HG02840 (cell line): ENCODE results near the gene NXPH1.

ENCODE experiments used
- ATAC-seq: cut with Tn5 transposase; IDR thresholded peaks from one replicate; pipeline ENCODE4 v1.9.1; 2021; ENCODE audit warnings: mild to moderate bottlenecking, moderate library complexity, moderate number of reproducible peaks; ENCODE audit not compliant: unreplicated experiment, low FRiP score

The NXPH1 gene

DNA sequence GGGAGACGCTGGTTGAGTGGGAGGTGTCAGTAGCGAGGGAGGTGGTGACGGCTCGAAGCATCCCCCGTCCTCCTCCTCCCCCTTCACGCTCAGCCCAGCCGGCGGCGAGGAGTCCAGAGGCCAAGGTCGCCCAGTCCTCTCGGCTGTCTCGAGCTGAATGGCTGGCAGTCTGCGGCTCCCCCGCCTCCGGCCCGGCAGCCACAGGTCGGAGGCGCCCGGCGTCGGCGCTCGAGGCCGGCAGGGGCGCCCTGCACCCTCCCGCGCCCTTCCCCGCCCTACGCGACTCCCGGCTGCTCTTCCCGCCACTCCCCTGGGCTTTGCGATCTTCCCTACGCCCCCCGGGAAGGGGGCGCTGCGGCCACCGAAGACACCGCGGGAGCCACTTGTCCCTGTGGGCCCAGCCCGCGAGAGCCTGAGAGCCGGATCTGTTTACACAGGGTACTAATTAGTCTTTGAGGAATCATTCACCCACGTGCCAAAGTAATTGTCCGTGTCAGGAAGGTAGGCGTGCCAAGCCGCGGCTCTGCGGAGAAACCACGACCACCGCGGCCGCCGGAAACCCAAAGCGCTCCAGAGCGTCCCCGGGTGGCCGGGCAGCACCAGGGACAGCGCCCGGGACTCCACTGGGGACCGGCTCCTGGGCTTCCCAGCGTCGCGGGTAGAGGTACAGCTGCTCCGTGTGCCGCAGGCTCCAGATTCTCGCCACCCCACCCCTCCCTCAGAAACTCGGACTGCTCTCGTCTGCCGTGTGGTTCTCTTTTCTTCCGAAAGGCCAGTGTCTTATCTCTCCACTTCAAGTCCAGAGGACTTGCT lies at the start of gene NXPH1:
Gene NXPH1 (plus strand): TSS at position 133 of the 813 bp plus-strand sequence.
- no peak for ATAC-seq

GRCh38 chr7:8384901-8385300 lies 48.5 kb upstream of the NXPH1 start:
- no peak for ATAC-seq

GRCh38 chr7:8386926-8387550 lies 46.4 kb upstream of the NXPH1 start:
- peak; percentile 57 for ATAC-seq

- peak; percentile 25 for ATAC-seq
These were observed 45.7 kb upstream of the NXPH1 start for GRCh38 chr7:8387551-8388256.

GRCh38 chr7:8388257-8388625 lies 45.2 kb upstream of the NXPH1 start:
- no peak for ATAC-seq

DNA sequence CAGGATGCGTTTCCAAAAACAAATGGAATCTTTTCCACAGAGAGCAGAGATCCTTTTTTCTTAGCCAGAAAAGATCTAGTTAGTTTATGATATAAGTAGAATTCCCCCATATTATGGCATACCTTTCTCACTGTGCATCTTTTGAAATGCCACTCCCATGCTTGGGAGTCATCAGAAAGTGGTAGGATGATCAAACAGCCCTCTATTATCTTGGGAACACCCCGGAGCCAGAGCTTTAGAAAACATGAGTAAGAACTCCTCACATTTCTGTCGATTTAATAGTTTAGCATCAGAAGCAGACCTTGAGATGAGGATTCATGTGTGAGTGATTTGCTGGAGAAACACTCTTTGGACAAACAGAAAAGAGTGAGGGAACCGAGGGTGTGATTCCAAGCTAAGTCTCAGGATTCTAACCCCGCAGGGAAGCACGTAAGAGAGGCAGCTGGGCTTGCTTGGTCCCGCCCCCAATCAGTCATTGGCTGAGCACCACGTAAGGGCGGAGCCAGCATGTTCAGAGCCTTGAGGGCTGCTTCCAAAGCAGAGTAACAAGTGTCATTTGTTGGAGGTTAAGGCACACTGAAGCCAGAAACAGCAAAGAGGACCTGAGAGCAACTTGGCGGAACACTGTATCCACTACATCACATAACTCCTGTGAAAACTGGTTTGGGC lies 43.7 kb upstream of the NXPH1 start:
- no peak for ATAC-seq

GRCh38 chr7:8390262-8390626 lies 43.2 kb upstream of the NXPH1 start:
- no peak for ATAC-seq

DNA sequence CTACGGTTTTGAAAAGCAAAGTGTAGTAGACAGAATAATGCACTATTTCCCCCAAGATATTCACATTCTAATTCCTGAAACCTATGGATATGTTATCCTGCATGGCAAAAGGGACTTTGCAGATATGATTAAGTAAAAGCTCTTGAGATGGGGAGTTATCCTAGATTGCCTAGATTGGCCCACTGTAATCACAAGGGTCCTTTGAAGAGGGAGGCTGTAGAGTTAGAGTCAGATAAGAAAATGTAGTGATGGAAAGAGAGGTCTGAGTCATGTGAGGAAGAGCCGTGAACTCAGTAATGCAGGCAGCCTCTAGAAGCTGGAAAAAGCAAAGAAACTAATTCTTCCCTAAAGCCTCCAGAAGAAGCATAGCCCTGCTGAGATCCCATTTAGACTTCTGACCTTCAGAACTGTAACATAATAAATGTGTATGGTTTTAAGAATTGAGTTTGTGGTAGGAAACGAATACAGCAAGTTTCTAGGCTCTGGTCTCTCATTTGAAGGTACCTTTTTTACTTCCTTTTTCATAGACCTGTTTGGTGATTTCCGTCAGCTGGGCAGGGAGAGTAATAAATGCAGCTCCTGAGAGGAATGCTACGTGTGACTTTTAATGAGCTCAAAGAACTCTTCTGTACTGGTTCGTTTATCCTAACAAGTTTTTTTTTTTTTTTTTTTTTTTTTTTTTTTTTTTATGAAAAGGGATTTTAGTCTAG lies 41.9 kb upstream of the NXPH1 start:
- ATAC-seq, result no peak

- ATAC-seq, result no peak
These were observed 37.1 kb upstream of the NXPH1 start for GRCh38 chr7:8396294-8396693.

DNA sequence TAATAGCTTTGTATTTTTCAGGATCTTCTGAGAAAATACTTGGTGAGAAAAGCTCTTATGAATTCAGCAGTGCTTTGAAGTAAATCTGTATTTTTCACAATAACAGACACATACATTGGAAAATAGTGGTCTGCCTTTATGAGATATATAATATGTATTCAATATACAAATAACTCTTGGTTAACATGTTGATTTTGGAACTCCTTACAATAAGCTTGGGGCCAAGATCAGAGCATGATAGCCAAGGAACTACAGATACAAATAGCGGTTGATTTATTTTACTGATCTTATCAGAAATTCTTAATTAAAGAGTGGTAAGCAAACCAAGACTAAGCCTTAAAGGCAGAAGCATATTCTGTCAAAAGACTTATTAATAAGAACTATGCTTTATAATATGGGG lies 24.5 kb upstream of the NXPH1 start:
- no peak for ATAC-seq

DNA sequence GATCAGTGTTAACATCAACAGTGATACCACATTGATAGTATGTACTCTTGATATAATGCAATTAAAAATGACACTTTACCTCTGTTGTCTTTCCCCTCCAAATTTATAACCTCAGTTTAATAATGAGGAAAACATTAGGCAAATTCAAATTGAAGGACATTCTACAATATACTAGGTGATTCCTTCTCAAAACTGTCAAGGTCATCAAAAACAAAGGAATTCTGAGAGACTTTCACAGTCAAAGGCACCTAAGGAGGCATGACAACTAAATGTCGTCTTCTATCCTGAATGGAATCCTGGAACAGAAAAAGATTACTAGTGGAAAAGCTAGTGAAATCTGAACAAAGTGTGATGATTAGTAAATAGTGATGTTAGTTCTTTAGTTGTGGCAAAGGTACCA lies 22.3 kb upstream of the NXPH1 start:
- no peak for ATAC-seq

DNA sequence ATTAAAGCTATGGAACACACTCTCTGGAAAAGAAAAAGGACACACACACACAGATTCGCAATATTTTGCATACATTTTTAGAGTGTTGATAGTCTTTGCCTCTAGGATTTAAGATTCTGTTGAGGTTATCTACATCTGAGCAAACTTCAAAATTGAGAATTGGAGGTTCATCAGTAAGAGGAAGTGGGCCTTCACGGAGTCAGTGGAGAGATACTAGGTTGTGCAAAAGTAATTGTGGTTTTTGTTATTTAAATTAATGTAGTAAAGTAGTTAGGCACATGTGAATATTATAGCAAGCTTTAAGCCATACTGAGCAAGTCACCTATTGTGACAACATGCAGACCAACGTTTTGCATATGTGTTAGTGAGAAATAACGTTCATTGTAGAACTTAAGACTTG lies 19.8 kb upstream of the NXPH1 start:
- no peak for ATAC-seq

DNA sequence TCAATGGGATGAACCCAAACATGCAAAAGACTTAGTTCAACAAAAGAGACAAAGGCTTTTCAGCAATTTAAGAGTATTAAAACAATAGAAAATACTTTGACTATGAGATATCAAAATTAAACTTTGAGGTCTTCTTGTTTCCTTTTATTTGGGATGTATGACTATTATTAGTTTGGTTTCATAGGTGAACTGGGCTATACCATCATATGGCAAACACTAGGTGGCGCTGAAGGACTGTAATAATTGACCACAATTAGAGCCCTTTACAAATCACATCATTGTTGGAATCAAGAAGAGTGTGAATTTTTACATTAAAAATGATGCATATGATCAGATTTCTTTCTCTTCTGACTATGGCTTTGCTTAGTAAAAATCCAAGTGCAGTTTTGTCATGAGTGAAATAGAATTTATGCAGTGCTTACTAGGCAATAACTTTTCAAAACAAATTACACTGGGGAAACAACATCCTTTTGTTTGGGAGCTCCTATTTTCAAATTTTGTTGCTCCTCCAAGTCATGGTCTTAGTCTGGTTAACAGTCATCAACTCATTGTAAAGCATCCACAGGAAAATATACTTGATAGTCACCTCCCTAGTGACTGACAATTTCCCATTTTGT lies 14.7 kb upstream of the NXPH1 start:
- no peak for ATAC-seq

- ATAC-seq, result no peak
These were observed 11.2 kb upstream of the NXPH1 start for GRCh38 chr7:8422177-8422576.

DNA sequence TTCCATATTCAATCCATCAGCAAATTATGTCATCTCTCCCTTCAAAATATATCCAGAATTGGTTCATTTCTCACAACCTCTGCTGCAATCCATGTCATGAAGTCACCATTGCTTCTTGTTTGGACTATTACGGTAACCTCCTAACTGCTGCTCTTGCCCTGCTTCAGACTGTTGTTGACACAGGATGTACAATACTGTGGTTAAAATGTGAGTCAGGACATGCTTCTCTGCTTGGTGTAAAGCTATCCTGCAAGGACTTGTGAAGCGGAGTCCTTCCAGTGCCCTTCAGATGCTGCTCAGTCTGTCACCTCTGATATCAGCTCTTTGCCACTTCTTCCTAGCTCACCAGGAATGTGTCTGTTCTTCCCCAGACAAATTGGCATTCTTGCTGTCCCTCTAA lies 10.4 kb upstream of the NXPH1 start:
- no peak for ATAC-seq

- ATAC-seq, result no peak
These were observed 8.2 kb upstream of the NXPH1 start for GRCh38 chr7:8425223-8425622.

- no peak for ATAC-seq
These were observed 2.8 kb upstream of the NXPH1 start for GRCh38 chr7:8430643-8431042.

DNA sequence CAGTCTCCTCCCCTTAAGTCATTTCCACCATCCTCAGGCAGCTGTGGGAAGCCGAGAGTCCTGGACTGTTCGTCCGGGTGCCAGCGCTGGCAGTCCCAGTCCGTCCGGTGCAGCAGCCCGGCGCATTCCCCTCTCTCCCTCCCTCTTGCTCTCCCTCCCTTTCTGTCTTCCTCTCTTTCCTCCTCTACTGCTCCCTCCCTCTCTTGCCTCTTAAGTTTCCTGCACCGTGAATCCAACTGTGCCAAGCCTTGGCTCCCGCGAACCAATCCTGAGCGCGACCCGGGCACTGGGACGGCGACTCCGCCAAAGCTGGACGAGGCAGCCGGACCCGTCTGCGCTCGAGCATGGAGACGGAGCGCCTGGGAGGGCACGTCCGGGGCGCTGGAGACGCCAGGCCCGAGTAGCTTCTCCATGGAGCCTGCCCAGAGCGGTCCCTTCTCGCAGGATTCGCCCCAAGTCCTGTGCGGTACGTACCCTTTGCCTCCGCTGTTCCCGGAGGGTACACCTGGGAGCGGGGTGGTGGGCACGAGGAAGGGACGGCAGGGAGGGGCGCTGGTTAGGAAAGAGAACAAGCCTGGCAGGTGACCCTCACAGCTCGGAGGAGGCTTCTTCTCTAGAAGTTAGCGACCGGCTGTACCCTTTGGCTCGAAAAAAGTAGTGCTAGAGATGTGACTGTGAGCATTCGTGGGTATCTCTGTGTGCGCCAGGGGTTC lies 1.0 kb downstream of the NXPH1 start:
- no peak for ATAC-seq

DNA sequence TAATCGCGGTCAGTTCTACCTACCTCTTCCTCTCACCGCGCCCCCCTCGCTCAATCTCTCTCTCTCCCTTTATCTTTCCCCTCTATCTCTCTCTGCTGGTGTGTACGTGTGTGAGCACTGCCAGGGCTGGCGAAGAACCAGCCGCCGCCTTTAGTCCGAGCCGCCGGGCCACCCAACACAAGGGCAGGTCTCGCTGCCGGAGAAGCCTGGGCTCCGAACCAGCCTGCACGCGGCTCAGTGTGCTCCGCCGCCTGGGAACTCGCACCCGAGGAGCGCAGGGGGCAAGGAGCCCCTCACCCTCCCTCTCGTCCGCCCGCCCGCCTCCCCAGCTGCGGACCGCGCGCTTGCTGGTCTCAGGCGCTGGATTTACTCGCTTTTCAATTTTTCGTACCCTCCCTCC lies 1.7 kb downstream of the NXPH1 start:
- no peak for ATAC-seq
